Vagina (tissue), 2 donors: ENCODE results near the gene SMOC1.

Experiments used
- POLR2A ChIP-seq, 2 donors: fragments of 450-650 bp; IDR thresholded peaks; one replicate each; pipeline ENCODE4 v1.6.1; 2017; ENCODE audit warnings: antibody characterized with exemption in 2 of 2, mild to moderate bottlenecking in 2 of 2, moderate library complexity in 2 of 2
- TF ChIP-seq, protein P1 (sequence below), 3 experiments: fragments of 450-650 bp in 2 of 3; fragments of 200-600 bp in 1 of 3; sonication (generic) in 1 of 3; IDR thresholded peaks; one replicate each; pipeline ENCODE4 v1.5.1; 2017 to 2019; ENCODE audit warnings: antibody characterized with exemption in 3 of 3, mild to moderate bottlenecking in 2 of 3, moderate library complexity in 2 of 3

DNA sequence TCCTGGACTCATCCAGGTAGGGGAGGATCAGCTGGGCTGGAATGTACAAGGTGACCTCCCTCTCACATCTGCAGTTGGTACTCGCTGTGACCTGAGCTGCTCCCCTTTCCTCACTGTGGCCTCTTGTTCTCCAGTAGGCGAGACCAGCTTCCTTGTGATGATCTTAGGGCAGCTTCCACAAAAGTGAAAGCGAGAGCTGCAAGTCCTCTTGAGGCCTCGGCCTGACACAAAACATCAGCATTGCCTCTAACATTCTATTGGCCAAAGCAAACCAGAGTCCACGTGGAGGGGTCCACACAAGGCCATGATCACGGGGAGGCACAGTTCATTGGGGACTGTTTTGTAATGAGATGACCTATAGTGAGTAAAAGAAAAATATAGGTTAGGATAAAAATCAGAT, 127.5 kb downstream of the SMOC1 start:
- TF ChIP-seq, protein P1, sequence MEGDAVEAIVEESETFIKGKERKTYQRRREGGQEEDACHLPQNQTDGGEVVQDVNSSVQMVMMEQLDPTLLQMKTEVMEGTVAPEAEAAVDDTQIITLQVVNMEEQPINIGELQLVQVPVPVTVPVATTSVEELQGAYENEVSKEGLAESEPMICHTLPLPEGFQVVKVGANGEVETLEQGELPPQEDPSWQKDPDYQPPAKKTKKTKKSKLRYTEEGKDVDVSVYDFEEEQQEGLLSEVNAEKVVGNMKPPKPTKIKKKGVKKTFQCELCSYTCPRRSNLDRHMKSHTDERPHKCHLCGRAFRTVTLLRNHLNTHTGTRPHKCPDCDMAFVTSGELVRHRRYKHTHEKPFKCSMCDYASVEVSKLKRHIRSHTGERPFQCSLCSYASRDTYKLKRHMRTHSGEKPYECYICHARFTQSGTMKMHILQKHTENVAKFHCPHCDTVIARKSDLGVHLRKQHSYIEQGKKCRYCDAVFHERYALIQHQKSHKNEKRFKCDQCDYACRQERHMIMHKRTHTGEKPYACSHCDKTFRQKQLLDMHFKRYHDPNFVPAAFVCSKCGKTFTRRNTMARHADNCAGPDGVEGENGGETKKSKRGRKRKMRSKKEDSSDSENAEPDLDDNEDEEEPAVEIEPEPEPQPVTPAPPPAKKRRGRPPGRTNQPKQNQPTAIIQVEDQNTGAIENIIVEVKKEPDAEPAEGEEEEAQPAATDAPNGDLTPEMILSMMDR (IDR thresholded peaks at IDR 0.05): no peak
- TF ChIP-seq POLR2A (IDR thresholded peaks at IDR 0.05): no peak
